Neuronal stem cell (in vitro differentiated cells): Measurements from ENCODE around the gene LNP1.

ENCODE experiments used
- DNase-seq: peaks from one replicate; pipeline ENCODE4 v3.0.0-alpha.2; 2013; ENCODE audit warnings: low spot score
- H2AFZ ChIP-seq: one replicate; pipeline ENCODE4 v1.6.1; 2013; ENCODE audit warnings: mild to moderate bottlenecking, low read length, inconsistent platforms
- H2AK5ac ChIP-seq: 2 replicates; pipeline ENCODE4 v1.6.1; 2013; ENCODE audit warnings: low read depth, mild to moderate bottlenecking, inconsistent platforms, low read length, moderate library complexity, mixed read lengths
- H2BK120ac ChIP-seq: 2 replicates; pipeline ENCODE4 v1.6.1; 2013; ENCODE audit warnings: low read depth, mild to moderate bottlenecking, inconsistent platforms, low read length, moderate library complexity, mixed read lengths
- H2BK12ac ChIP-seq: one replicate; pipeline ENCODE4 v1.6.1; 2013; ENCODE audit warnings: low read length, inconsistent platforms
- H2BK15ac ChIP-seq: 2 replicates; pipeline ENCODE4 v1.6.1; 2013; ENCODE audit warnings: mild to moderate bottlenecking, low read length, inconsistent platforms, mixed read lengths
- H2BK5ac ChIP-seq: one replicate; pipeline ENCODE4 v1.6.1; 2013; ENCODE audit warnings: inconsistent platforms, mild to moderate bottlenecking, low read length, moderate library complexity
- H3K14ac ChIP-seq: one replicate; pipeline ENCODE4 v1.6.1; 2013; ENCODE audit warnings: low read length, inconsistent platforms
- H3K18ac ChIP-seq: 2 replicates; pipeline ENCODE4 v1.6.1; 2013; ENCODE audit warnings: low read length, inconsistent platforms
- H3K23ac ChIP-seq: 2 replicates; pipeline ENCODE4 v1.6.1; 2013; ENCODE audit warnings: low read depth, mild to moderate bottlenecking, mixed read lengths, low read length, inconsistent platforms; ENCODE audit not compliant: poor library complexity
- H3K27ac ChIP-seq: replicated peaks from 3 replicates; pipeline ENCODE4 v1.5.1; 2013; ENCODE audit warnings: low read length, inconsistent platforms
- H3K27me3 ChIP-seq, 3 experiments: 2 replicates each; pipeline ENCODE4 v1.6.1; 2013; ENCODE audit warnings: low read length in 3 of 3, mild to moderate bottlenecking in 2 of 3, inconsistent platforms in 1 of 3, low read depth in 1 of 3, mixed read lengths in 1 of 3, moderate library complexity in 1 of 3; ENCODE audit not compliant: control insufficient read depth in 3 of 3, insufficient read depth in 3 of 3
- H3K36me3 ChIP-seq, 2 donors: replicated peaks in 1 of 2; 2 replicates each; pipeline ENCODE4 v1.6.1; 2013; ENCODE audit warnings: low read length in 2 of 2; ENCODE audit not compliant: control insufficient read depth in 2 of 2, insufficient read depth in 2 of 2
- H3K4ac ChIP-seq: 2 replicates; pipeline ENCODE4 v1.6.1; 2013; ENCODE audit warnings: inconsistent platforms, mild to moderate bottlenecking, low read length, moderate library complexity
- H3K4me1 ChIP-seq, 2 donors: 1 replicate in 1 of 2; 2 replicates in 1 of 2; pipeline ENCODE4 v1.6.1; 2013; ENCODE audit warnings: low read length in 2 of 2, low read depth in 1 of 2; ENCODE audit not compliant: control insufficient read depth in 2 of 2, insufficient read depth in 1 of 2
- H3K4me2 ChIP-seq: one replicate; pipeline ENCODE4 v1.6.1; 2013; ENCODE audit warnings: mild to moderate bottlenecking, low read length, inconsistent platforms; ENCODE audit not compliant: insufficient read depth, poor library complexity, severe bottlenecking
- H3K4me3 ChIP-seq, 2 donors: 2 replicates each; pipeline ENCODE4 v1.5.1; 2013; ENCODE audit warnings: low read length in 2 of 2, mild to moderate bottlenecking in 2 of 2, inconsistent platforms in 1 of 2, moderate library complexity in 1 of 2
- H3K79me1 ChIP-seq: one replicate; pipeline ENCODE4 v1.6.1; 2013; ENCODE audit warnings: low read depth, mild to moderate bottlenecking, inconsistent platforms, low read length, moderate library complexity
- H3K9ac ChIP-seq: one replicate; pipeline ENCODE4 v1.6.1; 2013; ENCODE audit warnings: mild to moderate bottlenecking, low read depth, low read length, inconsistent platforms; ENCODE audit not compliant: poor library complexity
- H3K9me3 ChIP-seq, 2 donors: replicated peaks in 1 of 2; 2 replicates each; pipeline versions ENCODE3 to v1.6.1; 2013; ENCODE audit warnings: low read length in 2 of 2, mild to moderate bottlenecking in 2 of 2, inconsistent platforms in 1 of 2, low read depth in 1 of 2, mixed read lengths in 1 of 2, moderate library complexity in 1 of 2; ENCODE audit not compliant: control insufficient read depth in 2 of 2, insufficient read depth in 1 of 2
- H4K8ac ChIP-seq: one replicate; pipeline ENCODE4 v1.6.1; 2013; ENCODE audit warnings: low read depth, mild to moderate bottlenecking, inconsistent platforms, low read length, moderate library complexity
- H4K91ac ChIP-seq: one replicate; pipeline ENCODE4 v1.6.1; 2013; ENCODE audit warnings: low read length, low read depth, mild to moderate bottlenecking, inconsistent platforms; ENCODE audit not compliant: poor library complexity
- WGBS, 2 donors: extraction: QIAGEN DNeasy Blood & Tissue Kit; methylation state at CpG; one replicate each; pipeline ENCODE4 v1.1.7; 2013; ENCODE audit warnings: missing lambda C conversion rate in 2 of 2, mixed read lengths in 1 of 2; ENCODE audit not compliant: insufficient read length in 2 of 2, insufficient replicate concordance in 1 of 2; ENCODE audit errors: extremely low coverage in 2 of 2; 5-methylcytosine and 5-hydroxymethylcytosine counted together

The LNP1 gene

DNA sequence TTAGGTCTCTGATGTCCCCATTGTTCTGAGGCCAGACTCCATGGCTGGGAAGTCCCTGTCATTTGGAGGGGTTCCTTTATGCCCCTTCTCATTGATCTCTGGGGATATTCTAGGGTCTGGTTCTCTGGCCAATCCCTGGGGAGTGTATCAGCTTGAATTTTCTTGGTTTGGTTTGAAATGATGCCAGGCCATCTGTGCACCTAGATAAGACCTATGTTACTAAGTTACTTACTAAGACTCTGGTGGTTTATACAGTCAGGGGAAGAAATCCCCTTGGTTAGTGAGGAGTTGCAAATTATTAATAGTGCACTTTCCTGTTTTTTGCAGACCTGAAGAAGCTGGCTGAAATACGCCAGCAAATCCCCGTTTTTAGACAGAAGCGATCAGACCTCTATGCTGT, 46.5 kb upstream of the LNP1 start:
- Histone ChIP-seq H3K27me3 (no peaks in the 10 kb centered on the region), H4K91ac (no peak overlapping the region), H3K9ac (no peak overlapping the region), H3K9me3 (peaks cover 2% of the 10 kb centered on the region in 2 donors), H3K79me1 (no peaks in the 10 kb centered on the region), H2BK120ac (no peak overlapping the region), H3K4ac (no peak overlapping the region), H2BK12ac (no peak overlapping the region), H2AK5ac (no peak overlapping the region), H3K4me1 (no peaks in the 10 kb centered on the region), H3K23ac (no peak overlapping the region), H2BK5ac (no peak overlapping the region), H3K4me3 (no peak overlapping the region), H2BK15ac (no peak overlapping the region), H3K36me3 (peaks cover 9 to 72% of the 10 kb centered on the region in 2 donors), H3K4me2 (no peak overlapping the region), H3K14ac (no peak overlapping the region), H4K8ac (no peak overlapping the region), H3K18ac (no peak overlapping the region), H2AFZ (no peak overlapping the region), H3K27ac (no peak overlapping the region)
- no peak for DNase-seq
- WGBS, 2 donors = no CpG with 5 or more reads among the region's 3 CpGs

DNA sequence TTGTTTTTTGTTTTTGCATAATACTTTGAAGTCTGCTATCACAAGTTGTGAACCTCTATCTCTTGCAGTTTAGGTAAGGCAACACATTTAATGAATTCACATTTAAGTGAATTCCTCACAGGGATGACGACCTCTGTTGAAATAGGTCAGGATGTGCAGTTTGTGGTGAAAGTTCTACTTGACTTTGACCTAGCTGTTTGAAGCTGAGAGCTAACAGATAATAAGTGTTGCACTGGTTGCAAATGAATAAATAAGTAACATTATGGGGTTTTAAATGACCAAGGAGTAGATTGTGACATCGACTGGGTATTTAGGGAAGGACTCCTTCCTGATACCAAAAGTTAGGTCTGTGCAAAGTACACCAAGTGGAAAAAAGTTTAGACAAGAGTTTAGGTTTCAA, 42.9 kb upstream of the LNP1 start:
- no peak overlapping the region for H3K23ac ChIP-seq
- H4K8ac ChIP-seq = no peak overlapping the region
- no peak overlapping the region for H2BK12ac ChIP-seq
- H2BK15ac ChIP-seq = no peak overlapping the region
- H4K91ac ChIP-seq = no peak overlapping the region
- peaks cover 7 to 76% of the 10 kb centered on the region in 2 donors for H3K36me3 ChIP-seq
- WGBS, 2 donors = no CpG with 5 or more reads among the region's 2 CpGs
- H3K79me1 ChIP-seq = no peaks in the 10 kb centered on the region
- no peaks in the 10 kb centered on the region for H3K4me1 ChIP-seq
- no peak overlapping the region for H3K18ac ChIP-seq
- H2BK120ac ChIP-seq = no peak overlapping the region
- H3K4me3 ChIP-seq = no peak overlapping the region
- H3K4me2 ChIP-seq = no peak overlapping the region
- H2AK5ac ChIP-seq = no peak overlapping the region
- no peaks in the 10 kb centered on the region for H3K27me3 ChIP-seq
- H2AFZ ChIP-seq = no peak overlapping the region
- no peak overlapping the region for H3K27ac ChIP-seq
- H3K4ac ChIP-seq = no peak overlapping the region
- DNase-seq = no peak
- no peak overlapping the region for H2BK5ac ChIP-seq
- H3K14ac ChIP-seq = no peak overlapping the region
- peaks cover 4 to 12% of the 10 kb centered on the region in 2 donors for H3K9me3 ChIP-seq
- no peak overlapping the region for H3K9ac ChIP-seq

DNA sequence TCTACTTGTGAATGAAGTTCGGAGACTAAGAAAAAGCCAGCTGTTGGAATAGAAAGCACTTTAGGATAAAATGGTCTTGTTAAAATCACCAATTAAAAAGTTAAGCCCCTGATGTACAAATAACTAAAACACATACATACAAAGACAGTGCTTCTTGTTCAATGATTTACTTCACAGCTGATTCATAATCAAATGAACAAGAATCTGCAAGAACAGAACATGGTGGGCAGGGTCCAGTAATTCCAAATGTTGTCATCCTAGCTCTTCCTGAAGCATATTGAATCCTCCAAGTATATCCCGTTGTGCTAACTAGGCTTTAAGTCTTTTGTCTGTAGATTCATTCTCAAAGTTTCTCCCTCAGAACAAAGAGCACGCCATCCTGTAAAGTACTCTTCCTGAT, 42.3 kb upstream of the LNP1 start:
- no peak overlapping the region for H4K91ac ChIP-seq
- H2BK12ac ChIP-seq = no peak overlapping the region
- H2AFZ ChIP-seq = no peak overlapping the region
- no peak overlapping the region for H3K27ac ChIP-seq
- H3K18ac ChIP-seq = no peak overlapping the region
- no CpG with 5 or more reads among the region's 3 CpGs for WGBS, 2 donors
- no peak for DNase-seq
- no peak overlapping the region for H3K4ac ChIP-seq
- H2BK120ac ChIP-seq = no peak overlapping the region
- H3K36me3 ChIP-seq = peaks cover 7 to 78% of the 10 kb centered on the region in 2 donors
- H3K4me3 ChIP-seq = no peak overlapping the region
- H3K23ac ChIP-seq = no peak overlapping the region
- no peak overlapping the region for H3K4me2 ChIP-seq
- H3K9me3 ChIP-seq = peaks cover 4 to 12% of the 10 kb centered on the region in 2 donors
- no peak overlapping the region for H3K14ac ChIP-seq
- H3K9ac ChIP-seq = no peak overlapping the region
- no peaks in the 10 kb centered on the region for H3K79me1 ChIP-seq
- H3K27me3 ChIP-seq = no peaks in the 10 kb centered on the region
- H3K4me1 ChIP-seq = no peaks in the 10 kb centered on the region
- H2BK15ac ChIP-seq = no peak overlapping the region
- no peak overlapping the region for H2BK5ac ChIP-seq
- H2AK5ac ChIP-seq = no peak overlapping the region
- no peak overlapping the region for H4K8ac ChIP-seq

DNA sequence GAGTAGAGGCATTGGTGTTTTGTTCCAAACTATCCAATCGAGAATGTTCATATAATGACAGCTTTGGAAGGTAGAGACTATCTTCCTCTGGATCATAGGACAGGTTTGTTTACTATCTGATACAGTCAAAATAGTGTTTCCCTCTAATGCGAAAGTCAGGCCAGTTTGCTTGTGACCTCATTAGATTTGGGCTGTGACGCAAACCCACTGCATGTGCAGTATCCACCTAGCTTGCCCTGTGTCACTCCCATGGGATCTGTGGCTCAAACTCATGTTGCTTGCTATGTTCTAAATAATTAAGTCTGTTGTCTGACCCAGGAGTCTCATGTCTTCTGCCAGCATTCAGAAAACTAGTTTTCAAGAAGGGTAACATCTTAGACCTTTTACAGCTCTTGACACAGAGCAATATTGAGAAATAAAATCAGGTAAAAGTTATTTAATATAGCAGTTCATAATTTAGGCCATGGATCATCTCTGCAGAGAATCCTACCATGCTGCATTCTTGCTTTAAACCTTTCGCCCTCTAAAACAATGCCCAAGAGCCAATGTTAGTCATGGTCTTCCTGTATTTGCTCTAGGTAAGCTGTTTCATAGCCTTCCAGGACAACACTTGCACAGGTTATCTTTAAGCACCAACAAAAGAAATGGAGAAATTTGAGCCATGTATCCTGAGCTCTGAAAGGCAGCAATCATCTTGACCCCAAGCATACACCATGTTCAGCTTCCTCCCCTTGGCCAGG, 40.4 kb upstream of the LNP1 start:
- WGBS, 2 donors = no CpG with 5 or more reads among the region's 4 CpGs

More for the DNA sequence above, 40.4 kb upstream of the LNP1 start:
- no peak overlapping the region for H2BK12ac ChIP-seq
- H3K4me1 ChIP-seq = no peaks in the 10 kb centered on the region
- no peak overlapping the region for H2BK120ac ChIP-seq
- no peak overlapping the region for H3K4me2 ChIP-seq
- H3K27me3 ChIP-seq = no peaks in the 10 kb centered on the region
- no peak for DNase-seq
- H2BK15ac ChIP-seq = no peak overlapping the region
- H3K79me1 ChIP-seq = no peaks in the 10 kb centered on the region
- H2AFZ ChIP-seq = no peak overlapping the region
- no peak overlapping the region for H3K9ac ChIP-seq
- peaks cover 5 to 81% of the 10 kb centered on the region in 2 donors for H3K36me3 ChIP-seq
- no peak overlapping the region for H4K91ac ChIP-seq
- H2BK5ac ChIP-seq = no peak overlapping the region
- peaks cover 4 to 12% of the 10 kb centered on the region in 2 donors for H3K9me3 ChIP-seq
- no peak overlapping the region for H3K27ac ChIP-seq
- no peak overlapping the region for H3K4ac ChIP-seq
- no peak overlapping the region for H3K18ac ChIP-seq
- no peak overlapping the region for H4K8ac ChIP-seq
- no peak overlapping the region for H3K23ac ChIP-seq
- H3K14ac ChIP-seq = no peak overlapping the region
- H2AK5ac ChIP-seq = no peak overlapping the region
- H3K4me3 ChIP-seq = no peak overlapping the region
